ENCODE results near the gene POLG. TPM values are rescaled to one million over a fixed set of nuclear protein-coding genes. Genes with fewer than 3 reads are reported as not detected.
A peak's percentile ranks its signal among the peaks of the same experiment; 100 is the strongest.

The POLG gene
- total and polyA plus RNA-seq, 8 donors, result 19.3 to 52.0 (median 25.8) TPM

DNA sequence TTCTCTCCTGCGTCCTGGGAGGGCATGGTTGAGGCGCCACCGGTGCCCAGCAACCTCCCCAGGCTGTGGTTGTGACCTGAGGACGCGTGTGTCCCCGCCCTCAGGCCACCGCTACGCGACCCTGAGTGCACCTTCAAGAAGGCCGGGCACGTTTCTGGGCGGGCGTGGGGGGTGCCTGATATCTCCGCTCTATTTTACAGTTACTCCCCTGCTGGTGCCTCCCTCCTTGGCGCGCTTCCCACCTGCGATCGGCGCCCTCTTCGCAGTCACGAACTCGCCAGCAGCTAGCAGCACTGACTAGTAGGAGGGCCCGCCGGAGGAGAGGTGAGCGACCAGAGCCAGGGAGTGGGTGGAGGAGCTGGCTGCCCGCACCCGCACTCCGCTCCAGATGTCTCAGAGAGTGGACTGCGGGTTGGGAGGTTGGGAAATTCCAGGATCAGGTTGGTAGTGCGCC is 43.2 kb upstream of the POLG start:
- ATAC-seq, result peak in 3 of 4 donors; percentile 44 to 78 (median 54)
- Histone ChIP-seq H3K4me3 (peak overlapping the region in 1 of 4 donors; percentile 40), H3K27ac (no peak overlapping the region), H3K4me1 (peaks cover 0 to 4% (median 0%) of the 10 kb centered on the region in 3 donors), H3K9me3 (no peaks in the 10 kb centered on the region), H3K36me3 (no peaks in the 10 kb centered on the region), H3K27me3 (peaks cover 0 to 29% (median 6%) of the 10 kb centered on the region in 4 donors)
- no peak for DNase-seq
- TF ChIP-seq CTCF (IDR thresholded peaks at IDR 0.05), result no peak
- intact Hi-C loops (cut with DNase I), result no loop called here
- 9 to 13% methylated on average over 27 to 30 of the region's 30 CpGs for WGBS, 2 donors
- no peak for FAIRE-seq

DNA sequence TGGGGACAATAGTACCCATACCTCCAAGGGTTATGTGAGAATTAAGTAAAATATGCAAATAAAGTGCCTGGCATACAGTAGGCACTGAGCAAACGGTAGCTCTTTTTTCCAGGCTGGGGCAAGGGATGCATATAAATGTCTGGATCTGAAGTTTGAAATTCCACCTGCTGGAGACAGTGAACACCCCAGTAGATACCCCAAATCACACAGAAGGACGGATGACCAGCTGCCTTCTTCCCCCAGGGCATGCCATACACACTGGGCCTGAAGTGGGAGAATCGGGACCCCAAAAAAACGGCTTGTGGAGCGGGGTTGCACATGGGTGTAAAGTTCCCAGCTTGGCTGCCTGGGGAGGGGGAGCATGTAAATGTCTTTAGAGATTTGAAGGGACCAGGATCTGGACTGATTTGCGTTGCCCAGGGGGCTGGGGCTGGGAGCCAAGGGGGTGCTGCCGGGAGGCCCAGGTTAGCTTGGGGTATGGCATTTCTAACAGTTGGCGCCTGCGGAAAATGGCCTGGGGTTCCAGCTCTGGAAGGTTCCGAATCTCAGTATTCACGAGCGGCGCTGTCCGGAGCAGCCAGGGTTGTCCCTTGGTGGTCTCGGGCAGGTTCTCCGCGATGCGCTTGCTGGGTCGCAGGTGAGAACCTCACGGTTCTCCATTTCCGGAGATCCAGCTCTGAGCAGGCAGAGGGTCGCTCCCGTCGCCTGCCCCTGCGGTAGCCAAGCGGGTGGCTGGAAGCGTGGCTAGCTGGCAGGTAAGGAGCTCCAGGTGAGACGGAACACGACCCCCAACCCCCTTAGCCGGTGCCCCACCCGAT is 42.6 kb upstream of the POLG start:
- FAIRE-seq, result no peak
- Histone ChIP-seq H3K4me1 (peaks cover 0 to 4% (median 0%) of the 10 kb centered on the region in 3 donors), H3K9me3 (no peaks in the 10 kb centered on the region), H3K27me3 (peaks cover 0 to 35% (median 6%) of the 10 kb centered on the region in 4 donors), H3K4me3 (no peak overlapping the region), H3K27ac (no peak overlapping the region), H3K36me3 (no peaks in the 10 kb centered on the region)
- peak in 1 of 6 donors; percentile 39 for DNase-seq
- ATAC-seq, result no peak
- 26 to 28% methylated on average over 31 of the region's 31 CpGs for WGBS, 2 donors
- TF ChIP-seq CTCF (IDR thresholded peaks at IDR 0.05), result no peak
- intact Hi-C loops (cut with DNase I), result no loop called here

- Histone ChIP-seq H3K36me3 (no peaks in the 10 kb centered on the region), H3K27me3 (peaks cover 0 to 42% (median 9%) of the 10 kb centered on the region in 4 donors), H3K4me1 (peaks cover 0 to 4% (median 0%) of the 10 kb centered on the region in 3 donors), H3K4me3 (no peak overlapping the region), H3K27ac (no peak overlapping the region), H3K9me3 (no peaks in the 10 kb centered on the region)
- no peak for FAIRE-seq
- ATAC-seq, result no peak
- intact Hi-C loops (cut with DNase I), result no loop called here
- no peak for TF ChIP-seq CTCF (IDR thresholded peaks at IDR 0.05)
- no peak for DNase-seq
- 60 to 70% methylated on average over 2 of the region's 2 CpGs for WGBS, 2 donors
These were observed 41.8 kb upstream of the POLG start for GRCh38 chr15:89376388-89376787.

DNA sequence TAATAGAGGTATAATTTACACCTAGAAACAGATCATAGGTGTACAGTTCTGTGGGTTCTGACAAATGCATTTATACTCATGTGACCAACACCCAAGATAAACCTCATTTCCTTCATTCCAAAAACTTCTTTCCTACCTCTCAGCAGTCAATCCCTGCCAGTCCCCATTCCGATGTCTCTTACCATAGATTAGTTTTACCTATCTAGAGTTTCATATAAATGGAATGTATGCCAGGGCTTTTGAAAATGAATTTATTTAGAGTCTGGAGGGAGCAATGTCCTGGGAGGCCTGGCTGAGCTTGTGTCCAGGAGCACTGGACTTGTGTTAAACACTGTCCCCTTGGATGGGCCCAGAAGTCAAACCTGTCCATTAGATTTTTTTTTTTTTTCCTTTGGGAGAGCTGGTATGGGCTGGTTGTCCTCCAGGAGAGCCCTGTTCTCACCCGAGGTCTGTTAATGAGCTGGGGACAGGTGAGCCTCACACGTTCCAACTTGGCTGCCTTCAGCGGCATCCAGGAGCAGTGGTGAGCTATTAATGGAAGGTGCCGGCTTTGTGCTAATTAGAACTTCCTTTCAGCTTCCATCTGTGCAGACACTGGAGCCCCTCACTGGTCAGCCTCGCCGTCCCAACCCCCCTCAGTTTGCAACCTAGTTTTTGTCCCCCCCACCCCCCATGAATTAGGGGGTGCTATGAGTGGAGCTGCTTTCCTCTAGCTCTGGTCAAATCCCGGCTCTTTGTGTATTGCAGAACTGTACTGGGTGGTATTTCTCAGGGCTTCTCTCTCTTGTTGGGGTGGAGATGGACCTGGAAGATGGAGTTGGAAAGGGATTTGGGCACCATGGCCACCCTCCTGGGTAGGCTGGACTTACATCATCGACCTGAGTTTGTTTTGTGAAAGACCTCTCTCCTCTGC is 40.7 kb upstream of the POLG start:
- no peak for TF ChIP-seq CTCF (IDR thresholded peaks at IDR 0.05)
- DNase-seq (no peak), FAIRE-seq (no peak), ATAC-seq (no peak)
- H3K4me3 ChIP-seq, result no peak overlapping the region
- no peak overlapping the region for H3K27ac ChIP-seq
- WGBS, 2 donors, result 37 to 38% methylated on average over 9 of the region's 9 CpGs
- H3K4me1 ChIP-seq, result peaks cover 0 to 4% (median 0%) of the 10 kb centered on the region in 3 donors
- peaks cover 5 to 39% (median 10%) of the 10 kb centered on the region in 4 donors for H3K27me3 ChIP-seq
- H3K9me3 ChIP-seq, result no peaks in the 10 kb centered on the region
- H3K36me3 ChIP-seq, result no peaks in the 10 kb centered on the region
- intact Hi-C loops (cut with DNase I), result no loop called here
